ENCODE results near the gene CIAO3.
"Not testable (repeated sequence)": the region's sequence is repeated elsewhere in the genome, so short reads cannot be mapped to it uniquely, and the experiment has no call there.

The CIAO3 gene

DNA sequence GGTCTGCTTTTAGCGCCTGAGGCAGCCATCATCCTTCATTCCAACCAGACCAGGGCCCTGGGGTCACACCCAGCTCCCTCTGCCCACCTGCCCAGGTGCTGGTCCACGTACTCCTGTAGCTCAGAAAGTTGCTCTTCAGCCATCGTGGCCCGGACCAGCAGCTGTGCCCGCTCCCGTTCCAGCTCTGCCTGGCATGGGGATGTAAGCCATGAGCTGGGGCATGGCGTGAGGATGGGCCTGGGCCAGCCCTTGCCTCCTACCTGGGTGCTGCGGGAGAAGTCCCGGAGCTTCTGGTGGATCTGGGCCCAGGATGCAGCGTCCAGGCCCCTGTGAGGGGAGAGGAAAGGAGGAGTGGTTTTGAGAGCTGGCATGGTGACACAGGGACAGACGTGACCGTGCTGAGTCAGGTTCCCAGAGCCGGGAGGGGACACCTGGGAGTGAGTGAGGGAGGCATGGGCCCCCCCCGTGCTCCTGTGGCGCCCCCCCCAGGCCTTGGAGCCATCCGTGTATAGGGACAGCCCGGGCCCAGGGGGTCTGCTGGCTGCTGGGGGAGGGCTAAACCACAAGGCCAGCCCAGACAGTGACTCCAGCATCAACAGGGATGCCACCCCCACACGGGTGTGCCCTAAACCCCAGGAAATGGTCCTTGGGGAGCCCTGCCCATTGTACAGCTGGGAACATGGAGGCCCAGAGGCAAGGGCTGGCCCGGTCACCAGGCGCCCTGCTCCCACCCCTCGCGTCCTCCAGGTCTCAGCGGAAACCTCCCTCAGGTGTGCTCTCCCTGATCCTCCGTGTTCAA, 17.8 kb downstream of the CIAO3 start:
- DNase-seq (ENCODE audit: low read depth) = no peak

DNA sequence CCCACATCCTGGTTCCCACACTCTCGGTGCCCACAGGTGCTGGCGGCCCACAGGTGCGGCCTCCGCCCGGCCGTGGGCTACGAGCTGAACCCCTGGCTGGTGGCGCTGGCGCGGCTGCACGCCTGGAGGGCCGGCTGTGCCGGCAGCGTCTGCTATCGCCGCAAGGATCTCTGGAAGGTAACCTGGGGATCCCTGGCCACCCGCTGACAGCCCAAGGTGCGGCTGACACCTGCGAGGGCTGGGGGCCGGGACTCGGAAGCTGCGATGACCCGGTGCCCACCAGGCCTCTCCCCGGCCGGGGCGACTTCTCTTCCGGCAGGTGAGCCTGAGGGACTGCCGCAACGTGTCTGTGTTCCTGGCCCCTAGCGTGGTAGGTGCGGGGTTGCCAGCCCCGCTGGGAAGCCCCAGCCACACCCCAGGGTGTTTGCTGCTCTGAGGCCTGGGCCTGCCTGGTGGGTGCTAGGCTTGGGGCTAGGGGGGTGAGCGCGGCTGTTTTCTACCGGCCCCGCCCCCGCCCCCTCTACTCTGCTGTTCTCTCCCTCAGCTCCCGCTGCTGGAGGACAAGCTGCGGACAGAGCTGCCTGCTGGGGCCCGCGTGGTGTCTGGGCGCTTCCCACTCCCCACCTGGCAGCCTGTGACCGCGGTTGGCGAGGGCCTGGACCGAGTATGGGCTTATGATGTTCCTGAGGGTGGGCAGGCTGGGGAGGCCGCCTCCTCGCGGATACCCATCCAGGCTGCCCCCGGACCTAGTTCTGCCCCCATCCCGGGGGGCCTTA, 18.8 kb downstream of the CIAO3 start:
- no peak for DNase-seq (ENCODE audit: low read depth)

DNA sequence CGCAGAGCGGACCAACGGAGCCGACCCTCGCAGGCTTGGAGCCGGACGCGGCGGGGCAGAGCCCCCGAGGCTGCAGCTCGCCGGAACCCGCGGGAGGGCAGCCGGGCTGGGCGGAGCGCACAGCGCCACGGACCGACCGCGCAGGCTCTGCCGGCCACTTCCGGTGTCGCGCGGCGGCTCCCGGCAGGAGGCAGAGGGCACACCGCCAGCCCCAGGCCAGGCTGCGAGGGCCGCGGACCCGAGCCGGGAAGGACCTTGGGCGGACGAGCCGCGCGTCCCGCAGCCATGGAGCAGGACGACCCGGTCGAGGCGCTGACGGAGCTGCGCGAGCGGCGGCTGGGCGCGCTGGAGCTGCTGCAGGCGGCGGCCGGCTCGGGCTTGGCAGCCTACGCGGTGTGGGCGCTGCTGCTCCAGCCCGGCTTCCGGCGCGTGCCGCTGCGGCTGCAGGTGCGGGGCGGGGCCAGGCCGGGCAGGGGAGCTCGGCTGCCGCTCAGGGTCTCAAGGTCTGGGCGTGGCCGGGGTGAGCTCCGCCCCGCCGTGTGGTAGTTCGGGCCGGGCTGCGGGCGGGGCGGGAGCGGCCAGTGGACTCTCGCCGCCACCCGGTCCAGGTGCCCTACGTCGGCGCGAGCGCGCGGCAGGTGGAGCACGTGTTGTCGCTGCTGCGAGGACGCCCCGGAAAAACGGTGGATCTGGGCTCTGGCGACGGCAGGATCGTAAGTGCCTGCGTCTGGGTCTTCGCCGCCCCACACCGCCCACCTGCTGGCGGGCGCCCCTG, 19.6 kb downstream of the CIAO3 start, which contains the start of gene ANTKMT:
Gene ANTKMT (plus strand): TSS at position 157 of the 775 bp plus-strand sequence. CDS start 129 bp downstream, at position 286.
- peak; percentile 61 for DNase-seq (ENCODE audit: low read depth)

DNA sequence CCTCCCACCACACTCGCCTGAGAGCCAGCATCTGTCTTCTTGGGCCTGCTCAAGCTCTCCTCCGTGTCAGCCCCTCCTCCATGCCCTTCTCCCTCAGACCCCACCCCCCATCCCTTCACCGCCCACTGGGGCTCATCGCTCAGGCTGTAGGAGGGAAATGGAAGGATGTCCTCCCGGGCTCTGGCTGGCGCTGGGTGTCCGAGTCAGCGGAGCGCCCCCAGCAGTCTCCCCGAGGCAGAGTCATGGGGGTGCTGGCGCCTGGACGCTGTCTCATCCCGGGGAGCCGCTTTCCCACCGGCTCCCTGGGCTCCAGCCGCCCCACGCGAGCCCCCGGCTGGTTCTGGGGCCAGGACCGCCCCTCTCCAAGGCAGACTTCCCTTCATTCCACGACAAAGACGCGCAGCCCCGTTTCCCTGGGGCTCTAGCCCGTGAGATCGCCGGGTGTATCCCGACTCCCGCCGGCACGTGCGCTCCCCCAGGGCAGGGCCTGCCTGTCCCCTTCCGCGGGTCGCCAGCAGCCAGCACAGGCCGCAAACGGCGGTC, 20.3 kb downstream of the CIAO3 start:
- no peak for DNase-seq (ENCODE audit: low read depth)

DNA sequence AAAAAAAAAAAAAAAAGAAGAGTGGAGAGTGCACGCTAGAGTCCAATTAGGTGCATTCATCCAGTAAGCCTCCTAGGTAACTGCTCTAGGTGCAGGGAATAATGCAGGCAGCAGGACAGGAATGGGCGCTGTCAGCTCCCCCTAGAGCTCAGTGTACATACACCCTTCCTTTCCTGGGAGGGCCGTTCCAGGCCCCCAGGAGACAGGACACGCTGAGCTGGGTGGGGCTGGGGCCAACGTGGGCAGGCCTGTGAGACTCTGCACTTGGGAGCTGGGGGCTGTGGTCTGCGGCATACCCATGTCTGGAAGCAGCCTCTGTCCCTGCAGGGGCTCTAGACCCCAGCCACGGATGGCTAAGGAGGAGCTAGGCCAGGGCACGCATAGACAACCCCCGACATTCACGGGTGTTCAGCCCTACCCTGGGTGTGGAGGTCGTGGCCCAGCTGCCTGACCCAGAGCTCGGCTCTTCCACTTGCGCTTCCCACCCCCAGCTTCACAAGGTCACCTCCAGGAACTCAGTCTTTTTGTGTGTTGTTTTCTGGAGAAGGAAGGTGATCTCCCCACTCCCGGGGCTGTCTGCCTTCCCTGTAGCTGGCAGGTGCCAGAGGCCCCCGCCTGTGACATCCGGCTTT, 20.9 kb downstream of the CIAO3 start:
- no peak for DNase-seq (ENCODE audit: low read depth)

DNA sequence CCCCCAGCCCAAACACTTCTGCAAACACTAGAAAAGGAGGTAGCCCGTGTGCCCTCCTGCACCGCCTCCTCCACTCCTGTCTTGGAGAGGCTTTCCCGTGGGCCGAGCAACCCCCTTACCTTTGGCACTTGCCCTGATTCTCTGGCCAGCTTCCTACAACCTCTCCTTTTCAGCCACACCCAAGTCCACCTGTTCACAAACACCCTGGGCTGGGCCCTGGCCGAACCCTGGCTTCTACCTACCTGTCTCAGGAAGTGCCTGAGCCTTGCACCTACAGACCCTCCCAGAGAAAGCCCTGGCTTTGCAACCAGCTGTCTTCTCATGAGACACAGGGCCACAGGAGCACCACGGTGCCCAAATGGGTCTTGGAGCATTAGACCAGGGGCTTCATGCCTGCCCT, 21.9 kb downstream of the CIAO3 start:
- no peak for DNase-seq (ENCODE audit: low read depth)

DNA sequence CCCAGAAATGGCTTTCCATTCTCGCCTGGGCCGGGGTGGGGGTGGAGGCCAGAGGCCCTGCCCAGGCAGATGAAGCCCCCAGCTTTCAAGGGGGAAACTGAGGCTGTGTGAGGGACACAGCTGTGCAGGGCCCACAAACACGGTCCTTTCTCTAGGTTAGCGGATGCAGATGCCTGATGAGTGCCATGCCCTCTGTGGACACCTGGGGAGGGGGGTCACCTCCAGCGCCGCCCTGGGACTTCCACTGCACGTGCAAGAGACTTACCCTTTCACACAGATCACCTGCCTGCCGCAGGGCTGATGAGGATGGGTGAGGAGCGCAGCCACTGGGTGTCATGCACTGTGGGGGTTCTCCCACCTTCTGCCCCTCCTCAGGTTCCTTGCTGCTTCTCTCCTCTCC, 22.4 kb downstream of the CIAO3 start:
- no peak for DNase-seq (ENCODE audit: low read depth)

DNA sequence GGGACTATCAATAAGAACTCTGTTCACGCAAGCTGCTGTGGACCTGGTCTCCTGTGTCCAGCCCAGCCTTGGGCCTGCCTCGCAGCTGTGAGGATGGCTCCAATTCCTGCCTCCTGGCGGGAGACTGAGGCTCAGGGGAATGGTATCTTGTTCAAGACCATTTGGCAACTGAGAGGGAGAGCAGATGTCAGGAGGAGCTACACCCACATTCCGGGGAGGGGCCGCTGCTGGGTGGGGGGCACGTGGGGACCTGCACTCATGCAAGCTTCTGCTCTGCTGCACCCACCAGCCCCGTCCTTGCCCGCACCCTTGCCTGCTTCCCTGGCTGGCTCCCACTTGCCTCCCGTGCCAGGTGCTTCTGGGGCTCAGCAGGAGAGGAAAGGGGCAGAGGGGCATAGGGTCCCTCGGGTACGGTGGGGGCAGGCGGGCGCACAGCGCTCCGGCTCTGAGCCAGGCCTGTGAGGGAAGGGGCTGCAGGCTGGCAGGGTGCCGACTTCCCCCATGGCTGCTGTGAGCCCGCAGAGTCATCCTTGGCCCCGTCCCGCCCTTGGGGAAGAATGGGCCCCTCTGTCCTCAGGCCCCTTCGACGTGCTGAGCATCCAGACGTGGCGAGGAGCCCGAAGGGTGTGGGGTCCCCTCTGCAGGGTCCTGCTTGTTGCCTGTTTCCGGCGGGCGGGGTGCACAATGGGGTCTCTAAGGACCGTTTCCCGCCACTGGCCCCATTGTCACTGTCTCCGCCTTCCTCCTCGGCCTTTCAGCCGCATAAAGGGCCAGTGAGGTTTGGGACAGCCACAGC, 23.1 kb downstream of the CIAO3 start:
- DNase-seq (ENCODE audit: low read depth) = no peak

DNA sequence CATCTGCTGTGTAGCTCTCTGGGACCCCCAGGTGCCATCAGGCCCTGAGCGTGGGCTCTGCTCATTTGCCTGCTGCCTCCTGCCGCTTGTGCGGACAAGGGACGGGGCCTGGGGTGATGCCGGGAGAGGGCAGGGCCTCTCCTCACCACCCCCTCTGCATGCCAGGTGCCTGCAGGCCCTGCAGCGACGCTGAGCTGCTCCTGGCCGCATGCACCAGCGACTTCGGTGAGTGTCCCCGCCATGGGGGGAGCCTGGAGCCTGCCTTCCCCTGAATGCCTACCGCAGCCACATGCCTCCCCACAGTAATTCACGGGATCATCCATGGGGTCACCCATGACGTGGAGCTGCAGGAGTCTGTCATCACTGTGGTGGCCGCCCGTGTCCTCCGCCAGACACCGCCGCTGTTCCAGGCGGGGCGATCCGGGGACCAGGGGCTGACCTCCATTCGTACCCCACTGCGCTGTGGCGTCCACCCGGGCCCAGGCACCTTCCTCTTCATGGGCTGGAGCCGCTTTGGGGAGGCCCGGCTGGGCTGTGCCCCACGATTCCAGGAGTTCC, 23.9 kb downstream of the CIAO3 start:
- no peak for DNase-seq (ENCODE audit: low read depth)

DNA sequence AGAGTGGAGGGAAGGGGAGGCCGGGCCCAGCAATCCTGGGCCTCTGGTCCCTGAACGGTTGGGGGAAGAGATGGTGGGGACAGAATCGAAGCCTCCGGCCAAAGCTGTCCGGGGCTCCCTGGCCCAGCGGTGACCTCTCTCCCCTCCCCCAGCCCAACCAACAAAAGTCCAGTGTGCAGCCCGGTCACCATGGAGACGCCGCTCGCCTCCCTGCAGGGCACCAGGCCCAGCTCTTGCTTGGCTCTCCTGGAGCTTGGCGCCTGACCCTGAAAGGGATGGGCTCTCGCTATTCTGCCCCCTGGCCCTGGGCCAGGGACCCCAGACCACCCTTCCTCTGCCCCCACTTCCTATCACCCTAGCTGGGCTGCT, 24.6 kb downstream of the CIAO3 start:
- no peak for DNase-seq (ENCODE audit: low read depth)

DNA sequence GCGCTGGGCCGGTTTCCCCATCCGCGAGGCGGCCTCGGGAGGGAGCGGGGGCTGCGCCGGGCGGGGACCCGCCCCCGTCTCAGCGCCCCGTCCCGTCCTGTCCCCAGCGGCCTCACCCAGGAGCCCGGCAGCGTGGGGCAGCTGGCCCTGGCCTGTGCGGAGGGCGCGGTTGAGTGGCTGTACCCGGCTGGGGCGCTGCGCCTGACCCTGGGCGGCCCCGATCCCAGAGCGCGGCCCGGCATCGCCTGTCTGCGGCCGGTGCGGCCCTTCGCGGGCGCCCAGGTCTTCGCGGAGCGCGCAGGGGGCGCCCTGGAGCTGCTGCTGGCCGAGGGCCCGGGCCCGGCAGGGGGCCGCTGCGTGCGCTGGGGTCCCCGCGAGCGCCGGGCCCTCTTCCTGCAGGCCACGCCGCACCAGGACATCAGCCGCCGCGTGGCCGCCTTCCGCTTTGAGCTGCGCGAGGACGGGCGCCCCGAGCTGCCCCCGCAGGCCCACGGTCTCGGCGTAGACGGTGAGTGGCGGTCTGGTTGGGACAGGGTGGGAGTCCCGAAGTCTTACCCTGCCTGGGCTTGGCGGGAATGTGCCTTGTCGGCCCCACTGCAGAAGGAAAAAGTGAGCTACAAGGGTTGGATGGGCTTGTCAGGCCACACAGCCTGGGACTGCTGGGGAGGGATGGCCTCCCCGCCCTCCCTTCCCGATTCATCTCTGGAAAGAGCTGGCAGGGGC, 25.2 kb downstream of the CIAO3 start:
- no peak for DNase-seq (ENCODE audit: low read depth)

DNA sequence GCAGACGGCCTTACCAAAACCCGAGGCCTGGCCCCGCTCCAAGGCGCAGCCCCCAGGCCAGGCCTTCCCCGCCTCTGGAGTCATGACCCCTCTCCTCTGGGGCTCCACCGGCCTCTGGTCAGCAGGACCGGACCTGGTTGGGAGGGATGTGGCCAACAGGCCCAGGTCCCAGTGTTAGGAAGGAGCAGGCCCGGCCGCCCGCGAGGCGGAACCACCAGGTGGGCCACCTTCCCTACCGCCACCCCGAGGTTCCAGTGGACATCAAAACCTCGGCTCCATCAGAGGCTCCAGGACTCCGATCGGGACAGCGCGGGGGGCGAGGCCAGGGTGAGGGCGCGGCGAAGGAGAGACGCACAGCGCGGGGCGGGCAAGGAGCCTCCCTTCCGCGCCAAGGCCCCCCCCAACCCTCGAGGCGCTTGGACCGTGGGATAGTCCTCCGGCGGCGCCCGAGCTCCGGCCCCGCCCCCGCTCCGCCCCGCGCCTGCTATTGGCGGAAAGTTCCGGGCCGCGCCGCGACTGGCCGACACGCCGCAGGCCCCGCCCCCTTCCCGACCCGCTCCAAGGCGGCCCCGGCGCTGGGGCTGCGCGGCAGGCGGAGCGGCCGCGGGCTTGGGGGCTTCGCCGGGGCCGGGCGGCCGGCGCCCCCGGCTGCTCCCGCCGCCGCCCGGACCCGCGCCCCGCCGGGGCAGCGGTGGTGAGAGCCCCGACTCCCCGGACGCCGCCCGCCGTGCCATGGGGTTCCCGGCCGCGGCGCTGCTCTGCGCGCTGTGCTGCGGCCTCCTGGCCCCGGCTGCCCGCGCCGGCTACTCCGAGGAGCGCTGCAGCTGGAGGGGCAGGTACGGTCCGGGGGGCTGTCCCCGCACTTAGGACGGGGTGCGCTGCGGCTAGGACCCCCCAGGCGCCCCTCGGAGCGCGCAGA, 26.0 kb downstream of the CIAO3 start, which contains the start of gene METRN:
Gene METRN (plus strand): TSS at position 561 of the 919 bp plus-strand sequence. CDS start 172 bp downstream, at position 733.
- peak; percentile 83 for DNase-seq (ENCODE audit: low read depth)

DNA sequence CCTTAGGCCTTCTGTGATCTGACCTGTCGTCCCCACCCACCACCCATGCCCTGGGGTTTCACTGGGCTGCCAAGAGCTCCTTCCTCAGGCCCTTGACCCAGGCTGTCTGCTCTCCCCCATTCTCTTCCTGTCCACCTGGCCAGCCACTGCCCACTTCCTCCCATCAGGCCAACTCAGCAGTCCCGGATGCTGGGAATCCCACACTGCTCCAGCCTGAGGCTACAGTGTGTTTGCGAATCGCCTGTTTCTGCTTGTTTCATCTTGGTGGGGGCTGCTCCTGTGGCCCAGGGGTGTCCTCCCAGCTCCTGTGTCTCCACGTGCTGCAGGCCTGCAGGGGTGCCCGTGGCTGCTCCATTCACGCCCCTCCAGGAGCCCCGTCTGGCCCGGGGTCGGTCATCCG, 26.7 kb downstream of the CIAO3 start:
- DNase-seq (ENCODE audit: low read depth) = no peak

DNA sequence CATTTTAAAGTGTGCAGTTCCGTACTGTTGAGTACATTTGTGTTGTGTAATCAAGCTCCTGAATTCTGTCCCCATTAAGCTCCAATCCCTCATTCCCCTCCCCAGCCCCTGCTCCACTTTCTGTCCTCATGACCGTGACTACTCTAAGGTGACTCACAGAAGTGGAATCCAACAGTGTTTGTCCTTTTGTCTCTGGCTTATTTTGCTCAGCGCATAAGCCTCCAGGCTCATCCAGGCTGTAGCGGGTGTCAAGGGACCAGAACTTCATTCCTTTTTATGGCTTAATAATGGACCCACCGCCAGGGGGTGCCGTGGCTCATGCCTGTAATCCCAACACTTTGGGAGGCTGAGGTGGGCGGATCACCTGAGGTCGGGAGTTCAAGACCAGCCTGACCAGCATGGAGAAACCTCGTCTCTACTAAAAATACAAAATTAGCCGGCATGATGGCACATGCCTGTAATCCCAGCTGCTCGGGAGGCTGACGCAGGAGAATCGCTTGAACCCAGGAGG, 28.0 kb downstream of the CIAO3 start:
- not testable (repeated sequence) for DNase-seq (ENCODE audit: low read depth)

DNA sequence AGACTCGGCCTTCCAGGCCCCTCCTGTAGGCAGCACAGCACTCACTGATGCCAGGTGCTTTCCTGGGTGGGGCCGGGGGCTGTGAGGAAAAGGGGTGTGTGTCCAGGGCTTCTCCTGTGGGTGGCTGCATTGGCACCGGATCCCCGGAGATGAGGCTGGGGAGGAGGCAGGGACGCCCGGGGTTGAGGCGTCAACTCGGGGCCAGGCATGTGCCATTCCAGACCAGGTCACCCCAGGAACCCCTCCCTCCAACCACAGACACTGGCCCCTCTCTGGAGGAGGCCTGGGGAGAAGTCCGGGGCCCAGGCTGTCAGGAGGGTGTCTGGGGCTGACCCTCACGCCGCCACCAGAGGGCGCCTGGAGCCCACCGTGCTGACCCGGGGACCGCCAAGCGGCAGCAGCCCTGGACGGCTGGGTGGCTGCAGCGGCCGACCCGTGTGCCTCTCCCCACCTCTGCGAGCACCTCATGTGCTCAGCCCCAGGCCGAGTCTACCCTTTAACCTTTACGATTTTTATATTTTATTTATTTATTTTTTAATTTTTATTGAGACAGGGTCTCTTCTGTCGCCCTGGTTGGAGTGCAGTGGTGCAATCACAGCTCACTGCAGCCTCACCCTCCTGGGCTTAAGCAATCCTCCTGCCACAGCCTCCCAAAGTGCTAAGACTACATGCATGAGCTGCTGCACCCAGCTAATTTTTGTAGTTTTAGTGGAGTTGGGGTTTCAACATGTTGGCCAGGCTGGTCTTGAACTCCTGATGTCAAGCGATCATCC, 29.1 kb downstream of the CIAO3 start:
- DNase-seq (ENCODE audit: low read depth) = peak; percentile 69

DNA sequence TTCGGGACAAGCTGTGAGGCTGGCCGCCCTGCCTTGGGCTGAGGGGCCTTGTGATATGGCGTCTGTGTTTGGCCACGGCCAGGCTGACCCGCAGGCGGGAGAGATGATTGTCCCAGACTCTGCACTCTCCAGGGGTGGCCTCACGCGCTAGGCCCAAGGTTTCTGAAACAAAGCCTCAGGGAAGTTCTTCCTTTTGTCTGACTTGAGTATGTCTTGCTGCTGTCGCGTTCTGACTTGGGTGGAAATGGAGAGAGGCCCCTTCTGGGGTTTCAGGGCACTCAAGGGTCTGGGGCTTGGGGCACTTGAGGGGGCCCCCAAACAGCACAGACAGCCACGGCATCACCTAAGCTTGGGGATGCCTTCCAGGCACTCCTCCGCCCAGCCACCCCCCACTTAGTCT, 29.7 kb downstream of the CIAO3 start:
- no peak for DNase-seq (ENCODE audit: low read depth)

DNA sequence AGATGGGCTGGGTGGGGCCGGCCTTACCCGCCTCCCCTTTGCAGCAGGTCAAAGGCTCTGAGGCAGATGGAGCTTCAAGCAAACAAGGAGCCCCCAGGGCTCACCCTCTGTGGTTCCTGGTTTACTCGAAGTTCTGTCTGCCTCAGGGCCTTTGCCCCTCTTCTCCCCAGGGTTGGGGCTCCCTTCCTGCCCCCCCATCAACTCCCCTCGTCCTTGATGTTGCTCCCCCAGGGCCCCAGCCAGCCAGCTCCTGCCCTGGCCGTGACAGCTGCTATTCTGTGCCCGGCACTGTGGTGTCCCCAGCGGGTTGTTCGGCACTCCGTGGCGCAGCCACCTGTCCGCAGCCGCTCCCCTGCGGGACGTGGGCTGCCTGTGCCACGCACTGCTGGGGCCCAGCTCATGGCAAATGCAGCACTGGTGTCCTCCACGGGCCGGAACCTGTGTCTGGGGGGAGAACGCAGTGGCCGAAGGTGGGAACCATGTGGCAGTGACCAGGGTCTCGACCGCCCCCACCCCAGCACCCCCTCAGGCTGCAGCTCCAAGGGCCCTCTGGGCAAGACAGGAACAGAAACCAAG, 30.2 kb downstream of the CIAO3 start:
- DNase-seq (ENCODE audit: low read depth) = no peak
